Measurements from ENCODE around the gene MPC1.

MPC1 gene

DNA sequence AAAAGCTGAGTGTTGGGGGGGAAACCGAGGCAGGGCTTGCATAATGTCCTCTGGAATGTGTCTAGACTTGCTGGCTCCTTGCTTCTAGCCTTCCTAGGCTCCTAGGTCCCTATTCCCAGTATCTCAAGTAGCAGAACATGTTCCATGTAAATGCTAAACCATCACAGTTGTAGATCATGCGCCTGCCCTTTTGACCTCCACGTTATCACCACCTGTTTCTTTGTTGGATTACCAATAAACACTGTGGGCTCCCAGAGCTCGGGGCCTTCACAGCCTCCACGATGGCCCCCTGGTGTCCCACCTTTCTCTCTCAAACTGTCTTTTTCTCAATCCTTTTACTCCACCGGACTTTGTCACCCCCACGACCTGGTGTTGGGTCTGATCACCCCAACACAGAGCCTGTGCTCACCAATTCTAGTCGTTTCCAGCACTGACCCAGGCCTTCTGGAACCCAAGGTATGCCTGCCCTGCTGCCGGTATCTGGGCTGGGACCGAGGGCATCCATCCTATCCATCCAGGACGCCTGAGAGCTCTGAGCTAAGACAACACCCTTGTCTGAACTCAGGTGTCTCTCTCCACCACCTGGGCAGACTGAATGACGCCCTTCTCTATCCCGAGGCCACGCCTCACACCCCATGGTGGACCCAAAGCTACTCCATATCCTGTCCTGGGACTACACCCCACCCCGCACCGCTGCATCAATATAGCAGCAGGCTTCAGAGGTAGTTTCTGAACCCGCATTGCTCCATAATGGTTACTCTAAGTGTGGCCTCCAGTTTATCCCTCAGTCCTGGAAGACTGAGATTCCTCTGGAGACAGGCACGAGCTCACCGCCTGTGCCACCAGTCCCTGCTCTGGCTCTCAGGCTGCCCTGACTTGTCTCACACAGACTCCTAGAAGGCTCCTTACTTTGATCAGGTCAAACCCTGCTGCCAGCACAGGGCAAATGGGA is 65.2 kb downstream of the MPC1 start:
- DNase-seq (ENCODE audit: low read depth) = no peak

DNA sequence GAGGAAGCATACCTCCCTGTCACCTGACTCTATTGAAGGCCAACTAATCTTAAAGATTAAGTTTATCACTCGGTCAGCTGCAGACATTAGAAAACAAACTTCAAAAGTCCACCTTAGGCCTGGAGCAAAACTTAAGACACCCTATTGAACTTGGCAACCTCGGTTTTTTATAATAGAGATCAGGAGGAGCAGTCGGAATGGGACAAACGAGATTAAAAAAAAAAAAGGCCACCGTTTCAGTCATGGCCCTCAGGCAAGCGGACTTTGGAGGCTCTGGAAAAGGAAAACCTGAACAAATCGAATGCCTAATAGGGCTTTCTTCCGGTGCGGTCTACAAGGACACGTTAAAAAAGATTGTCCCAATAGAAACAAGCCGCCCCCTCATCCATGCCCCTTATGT is 67.3 kb downstream of the MPC1 start:
- no peak for DNase-seq (ENCODE audit: low read depth)
